GM12864 (cell line): ENCODE data around the gene SPECC1L.
A peak's percentile ranks its signal among the peaks of the same experiment; 100 is the strongest.
"Not testable (repeated sequence)": the region's sequence is repeated elsewhere in the genome, so short reads cannot be mapped to it uniquely, and the experiment has no call there.

Experiments used
- DNase-seq: peaks from one replicate; pipeline ENCODE4 v3.0.0-alpha.2; 2011; ENCODE audit warnings: low read depth
- H3K4me3 ChIP-seq: 2 replicates; pipeline ENCODE4 v1.5.1; 2011; ENCODE audit warnings: mild to moderate bottlenecking, low read depth, low read length, control low read depth
- TF ChIP-seq, protein P1 (sequence below): IDR thresholded peaks from 2 replicates; pipeline ENCODE4 v1.5.1; 2011; ENCODE audit warnings: low read depth, mild to moderate bottlenecking, moderate library complexity, low read length, control low read depth, inconsistent platforms; ENCODE audit errors: missing control alignments

The SPECC1L gene

DNA sequence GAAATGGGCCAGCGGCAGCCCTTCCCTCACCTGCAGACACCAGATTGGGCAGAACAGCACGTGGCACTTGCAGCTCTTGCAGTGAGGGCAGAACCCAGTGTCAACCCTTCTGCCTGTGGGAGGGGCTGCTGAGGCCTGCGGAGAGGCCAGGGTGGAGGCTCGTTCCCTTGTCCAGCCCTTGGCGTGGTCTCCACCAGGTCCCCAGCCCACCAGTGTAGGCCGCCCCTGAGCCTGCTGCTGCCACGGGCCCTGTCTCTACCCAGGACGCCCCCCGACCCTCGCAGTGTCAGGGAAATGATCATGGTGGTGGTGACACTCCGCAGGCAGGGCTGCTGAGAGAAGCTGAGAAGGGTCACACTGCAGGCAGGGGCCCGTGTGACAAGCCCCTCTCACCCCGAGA lies 14.5 kb upstream of the SPECC1L start:
- DNase-seq, H3K4me3 ChIP-seq: not testable (repeated sequence)

DNA sequence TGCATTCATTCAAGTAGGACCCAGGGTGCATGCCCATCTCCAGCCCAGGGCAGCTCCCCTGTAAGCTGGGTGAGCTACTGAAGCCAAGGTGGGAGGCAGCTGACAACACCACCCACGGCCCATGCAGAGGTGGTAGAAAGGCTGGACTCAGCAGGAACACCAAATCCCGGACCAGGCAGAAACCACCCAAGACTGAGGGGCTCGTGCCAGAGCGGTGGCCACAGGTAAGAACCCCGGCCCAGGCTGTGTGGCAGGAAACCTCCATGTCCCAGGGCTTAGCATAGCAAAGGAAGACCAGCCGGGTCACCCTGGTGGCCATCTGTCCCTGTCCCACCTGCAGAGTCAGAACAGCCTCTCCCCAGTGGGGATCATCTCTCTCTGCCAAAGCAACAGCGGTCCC lies 13.9 kb upstream of the SPECC1L start:
- DNase-seq, H3K4me3 ChIP-seq: not testable (repeated sequence)

DNA sequence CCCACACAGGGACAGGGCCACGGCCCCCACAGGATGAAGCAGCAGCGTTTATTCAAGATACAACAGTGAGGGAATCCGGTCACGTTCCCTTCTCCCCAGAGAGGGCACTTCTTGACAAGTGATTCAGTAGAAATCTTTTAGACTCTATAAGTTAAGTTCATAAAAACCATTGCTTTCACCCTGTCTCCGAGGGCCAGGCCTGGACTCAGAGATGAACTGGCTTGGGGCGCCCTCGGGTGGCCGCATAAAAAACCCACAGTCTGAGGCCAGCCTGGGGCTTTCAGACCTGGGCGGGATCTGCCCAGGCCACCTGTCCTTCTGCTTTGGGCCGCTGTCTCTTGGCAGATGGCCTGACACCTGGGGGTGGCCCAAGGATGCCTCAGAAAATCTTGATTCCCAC lies 11.2 kb upstream of the SPECC1L start:
- TF ChIP-seq, protein P1, sequence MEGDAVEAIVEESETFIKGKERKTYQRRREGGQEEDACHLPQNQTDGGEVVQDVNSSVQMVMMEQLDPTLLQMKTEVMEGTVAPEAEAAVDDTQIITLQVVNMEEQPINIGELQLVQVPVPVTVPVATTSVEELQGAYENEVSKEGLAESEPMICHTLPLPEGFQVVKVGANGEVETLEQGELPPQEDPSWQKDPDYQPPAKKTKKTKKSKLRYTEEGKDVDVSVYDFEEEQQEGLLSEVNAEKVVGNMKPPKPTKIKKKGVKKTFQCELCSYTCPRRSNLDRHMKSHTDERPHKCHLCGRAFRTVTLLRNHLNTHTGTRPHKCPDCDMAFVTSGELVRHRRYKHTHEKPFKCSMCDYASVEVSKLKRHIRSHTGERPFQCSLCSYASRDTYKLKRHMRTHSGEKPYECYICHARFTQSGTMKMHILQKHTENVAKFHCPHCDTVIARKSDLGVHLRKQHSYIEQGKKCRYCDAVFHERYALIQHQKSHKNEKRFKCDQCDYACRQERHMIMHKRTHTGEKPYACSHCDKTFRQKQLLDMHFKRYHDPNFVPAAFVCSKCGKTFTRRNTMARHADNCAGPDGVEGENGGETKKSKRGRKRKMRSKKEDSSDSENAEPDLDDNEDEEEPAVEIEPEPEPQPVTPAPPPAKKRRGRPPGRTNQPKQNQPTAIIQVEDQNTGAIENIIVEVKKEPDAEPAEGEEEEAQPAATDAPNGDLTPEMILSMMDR = peak; percentile 44
- not testable (repeated sequence) for H3K4me3 ChIP-seq, DNase-seq

DNA sequence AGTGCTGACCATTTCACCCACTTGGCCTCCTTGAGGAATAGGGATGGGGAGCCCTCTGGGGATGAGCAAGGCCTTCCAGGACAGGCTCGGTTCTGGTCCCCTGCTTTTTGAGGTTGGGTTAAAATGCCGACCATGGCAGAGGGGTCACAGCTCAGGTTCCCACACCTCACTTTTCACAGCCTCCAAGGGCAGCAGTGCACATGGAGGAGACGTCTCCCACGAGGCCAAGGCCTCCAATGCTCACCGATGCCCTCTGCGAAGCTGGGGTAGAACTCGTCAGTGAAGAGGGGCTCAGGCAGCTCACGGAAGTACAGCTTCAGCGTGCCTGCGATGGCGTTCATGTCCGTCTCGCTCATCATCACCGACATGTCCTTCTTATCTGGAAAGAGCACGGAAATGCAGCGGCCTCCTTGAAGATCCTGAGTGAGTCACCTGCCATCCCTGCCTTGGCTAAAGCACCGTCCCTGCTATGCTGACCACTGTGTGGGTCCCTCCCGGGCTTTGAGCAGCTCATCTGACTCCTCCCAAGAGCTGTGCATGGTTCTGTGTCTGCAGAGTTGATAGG lies 8.4 kb upstream of the SPECC1L start:
- not testable (repeated sequence) for DNase-seq, H3K4me3 ChIP-seq

DNA sequence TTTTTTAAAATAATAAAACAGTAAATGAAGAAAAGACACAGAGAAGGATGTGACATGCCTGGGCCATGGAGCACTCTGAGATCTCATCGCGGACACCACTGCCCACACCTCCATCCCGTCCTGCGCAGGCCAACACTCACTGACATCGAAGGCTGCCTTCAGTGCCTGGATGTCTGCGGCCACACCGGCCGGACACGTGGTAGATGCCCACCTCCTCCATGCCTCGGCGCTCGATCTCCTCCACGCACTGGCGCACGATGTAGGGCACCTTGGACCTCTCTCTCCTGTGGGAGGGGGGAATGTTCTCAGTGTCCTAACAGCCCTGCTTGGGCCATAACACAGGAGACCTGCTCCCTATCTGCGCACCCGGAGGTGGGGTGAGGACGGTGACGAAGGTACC lies 7.2 kb upstream of the SPECC1L start:
- H3K4me3 ChIP-seq, DNase-seq: not testable (repeated sequence)

DNA sequence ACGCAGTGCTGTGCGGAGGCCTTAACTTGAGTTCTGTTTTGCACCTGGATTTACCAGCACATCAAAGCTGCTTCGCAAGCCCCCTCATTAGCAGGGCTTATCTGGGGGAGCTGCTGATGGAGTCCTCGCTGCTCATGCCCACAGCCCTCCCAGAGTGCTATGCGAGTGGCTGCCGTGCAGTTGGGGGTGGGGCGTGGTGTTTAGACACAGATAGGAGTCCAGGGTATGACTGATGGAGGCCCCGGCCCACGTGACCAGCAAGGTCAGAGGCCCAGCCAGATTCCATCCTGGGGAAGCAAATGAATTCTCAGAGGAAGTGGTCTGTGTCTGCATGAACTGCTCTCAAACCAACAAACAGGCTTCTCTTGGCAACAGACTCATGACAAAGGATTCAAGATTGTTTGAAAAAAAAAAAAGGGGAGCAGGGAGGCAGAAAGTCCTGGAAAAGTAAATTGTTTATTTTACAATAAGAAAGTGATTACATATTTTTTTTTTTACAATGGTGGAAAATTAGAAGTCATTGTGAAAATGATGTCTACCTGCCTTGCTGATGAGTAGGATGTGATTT lies 6.2 kb upstream of the SPECC1L start:
- H3K4me3 ChIP-seq, DNase-seq: not testable (repeated sequence)

DNA sequence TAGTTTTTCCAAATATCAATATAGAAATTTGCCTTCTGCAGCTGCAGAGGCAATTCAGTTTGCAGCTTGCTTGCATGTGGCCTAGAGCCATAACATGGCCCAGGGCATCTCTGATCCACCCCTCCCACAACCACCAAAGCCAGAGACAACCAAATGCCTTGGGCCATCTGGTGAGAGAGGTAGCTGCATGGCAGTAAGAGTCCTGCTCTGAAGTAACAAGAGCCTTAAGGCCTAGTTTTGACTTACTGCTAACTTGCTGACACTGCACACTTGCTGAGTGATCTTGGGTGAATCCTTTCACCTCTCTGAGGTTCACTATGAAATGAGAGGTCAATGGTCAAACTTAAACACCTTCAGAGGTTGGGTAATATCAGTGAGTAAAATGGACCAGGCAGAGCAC lies 4.9 kb upstream of the SPECC1L start:
- H3K4me3 ChIP-seq = no peak overlapping the region
- DNase-seq = no peak
- TF ChIP-seq, protein P1 = no peak

DNA sequence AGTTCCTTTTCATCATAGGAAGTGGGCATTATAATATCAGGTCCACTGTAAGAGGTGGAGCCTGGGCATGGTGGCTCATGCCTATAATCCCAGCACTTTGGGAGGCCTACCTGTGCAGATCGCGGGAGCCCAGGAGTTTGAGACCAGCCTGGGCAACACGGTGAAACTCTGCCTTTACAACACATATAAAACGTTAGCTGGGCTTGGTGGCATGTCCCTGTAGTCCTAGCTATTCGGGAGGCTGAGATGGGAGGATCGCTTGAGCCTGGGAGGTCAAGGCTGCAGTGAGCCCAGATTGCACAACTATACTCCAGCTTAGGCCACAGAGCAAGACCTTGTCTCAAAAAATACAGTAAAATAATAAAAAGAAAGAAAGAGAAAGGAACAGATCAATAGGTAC lies 4.1 kb upstream of the SPECC1L start:
- H3K4me3 ChIP-seq, DNase-seq: not testable (repeated sequence)

DNA sequence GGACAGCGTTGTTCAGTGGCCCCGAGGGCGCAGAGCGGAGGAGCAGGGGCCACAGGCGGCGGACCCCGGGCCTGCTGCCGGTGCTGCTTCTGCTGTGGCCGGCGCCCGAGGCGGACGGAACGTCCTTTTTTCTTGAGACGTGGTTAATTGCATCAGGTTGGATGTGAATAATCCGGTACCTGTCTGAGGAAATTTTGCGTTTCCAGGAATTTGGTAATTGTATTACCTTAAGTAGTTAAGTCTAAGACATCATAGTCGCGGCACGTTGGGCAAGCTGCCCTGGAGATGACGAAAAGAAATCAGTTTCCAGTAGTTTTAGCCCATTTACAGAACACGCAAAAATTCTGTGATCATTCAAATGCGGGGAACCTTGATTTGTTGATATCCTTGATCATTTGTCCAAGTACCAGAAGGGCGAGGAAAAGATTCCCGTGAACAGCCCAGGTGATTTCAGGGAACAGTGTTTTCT lies 789 bp downstream of the SPECC1L start:
- TF ChIP-seq, protein P1 = no peak
- no peak for DNase-seq
- H3K4me3 ChIP-seq = peak overlapping the region; percentile 99

DNA sequence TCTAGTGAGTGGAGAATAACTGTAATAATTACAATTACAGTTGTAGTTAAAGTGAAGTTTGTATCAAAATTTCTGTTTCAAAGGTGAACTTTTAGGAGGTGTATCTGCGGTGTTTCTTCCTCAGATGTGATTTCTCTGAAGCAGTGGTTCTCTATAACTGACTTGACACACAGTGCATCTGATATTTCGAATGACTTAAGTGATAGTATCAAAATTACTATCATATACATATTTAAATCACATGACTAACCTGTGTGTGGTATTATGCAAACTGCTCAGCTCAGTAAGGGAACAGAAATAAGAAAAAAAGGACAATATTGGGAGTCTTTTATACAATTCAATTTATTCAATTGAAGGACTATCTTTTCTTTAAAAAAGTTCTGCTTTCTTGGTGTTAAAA lies 2.4 kb downstream of the SPECC1L start:
- not testable (repeated sequence) for DNase-seq, H3K4me3 ChIP-seq

DNA sequence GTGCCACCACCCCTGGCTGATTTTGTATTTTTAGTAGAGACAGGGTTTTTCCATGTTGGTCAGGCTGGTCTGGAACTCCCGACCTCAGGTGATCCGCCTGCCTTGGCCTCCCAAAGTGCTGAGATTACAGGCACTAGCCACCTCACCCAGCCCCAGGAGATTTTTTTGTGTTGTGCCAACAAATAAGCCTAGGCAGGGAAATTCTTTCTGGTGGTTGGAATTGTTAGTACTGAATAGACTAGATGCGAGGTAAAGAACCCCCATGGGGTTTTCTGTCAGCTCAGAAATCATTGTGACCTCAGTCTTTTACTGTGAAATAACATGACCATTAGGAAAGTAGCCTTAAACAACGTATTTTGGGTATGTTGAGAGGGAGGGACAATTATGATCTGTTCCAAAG lies 3.3 kb downstream of the SPECC1L start:
- H3K4me3 ChIP-seq = peak overlapping the region; percentile 33; the same call in 1 of the 2 replicates
- not testable (repeated sequence) for DNase-seq

DNA sequence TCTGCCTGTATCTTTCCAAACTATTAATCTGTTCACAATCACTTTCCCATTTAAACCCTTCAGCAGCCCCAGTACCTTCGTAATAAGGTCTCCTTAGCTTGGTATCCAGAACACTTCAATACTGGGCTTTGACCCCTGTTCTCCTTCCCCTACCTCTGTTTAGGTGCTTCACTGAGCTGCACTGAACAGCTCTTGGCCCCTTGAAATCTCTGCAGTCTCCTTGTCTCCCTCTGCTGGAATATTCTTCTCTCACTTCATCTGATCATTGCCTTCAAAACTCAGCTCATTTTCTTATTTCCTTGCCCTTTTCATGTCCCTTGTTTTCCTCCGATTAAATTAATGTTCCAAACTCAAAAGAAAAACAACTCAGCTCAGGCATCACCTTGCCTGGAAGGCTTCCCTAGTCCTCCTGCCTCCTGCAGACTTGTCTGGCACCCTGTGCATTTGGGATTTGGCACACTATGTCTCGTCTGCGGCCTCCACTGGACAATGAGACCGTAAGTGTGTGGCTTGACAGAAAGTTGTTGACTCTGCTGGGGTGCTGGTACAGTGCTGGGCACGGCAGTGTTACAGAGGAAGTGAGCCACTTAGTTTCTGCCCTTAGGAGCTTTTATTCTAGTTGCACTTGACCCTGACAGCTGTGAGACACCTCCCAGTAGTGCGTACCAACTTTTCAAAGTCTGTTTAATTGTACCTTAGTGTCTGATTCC lies 4.2 kb downstream of the SPECC1L start:
- DNase-seq, H3K4me3 ChIP-seq: not testable (repeated sequence)

DNA sequence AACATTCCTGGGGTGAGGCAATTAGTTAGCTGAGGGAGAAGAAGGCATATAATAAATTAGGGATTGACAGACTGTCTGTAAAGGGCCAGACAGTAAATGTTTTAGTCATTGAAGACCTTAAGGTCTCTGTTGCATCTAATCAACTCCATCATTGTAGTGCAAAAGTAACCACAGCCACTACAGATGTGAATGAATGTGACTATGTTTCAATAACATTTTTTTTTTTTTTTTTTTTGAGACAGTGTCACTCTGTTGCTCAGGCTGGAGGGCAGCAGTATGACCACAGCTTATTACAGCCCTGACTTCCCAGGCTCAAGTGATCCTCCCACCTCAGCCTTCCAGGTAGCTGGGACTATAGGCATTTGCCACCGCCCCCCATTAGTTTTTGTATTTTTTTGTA lies 9.7 kb downstream of the SPECC1L start:
- DNase-seq, H3K4me3 ChIP-seq: not testable (repeated sequence)
